ENCODE results near the gene ALDH3B1.

The ALDH3B1 gene

GRCh38 chr11:68050371-68050841, 40.3 kb downstream of the ALDH3B1 start:
- no peaks in the 10 kb centered on the region for H3K79me2 ChIP-seq (ENCODE audit: insufficient read depth, low read length)
- H3K36me3 ChIP-seq (ENCODE audit: insufficient read depth, low read length): no peaks in the 10 kb centered on the region
- H3K9me3 ChIP-seq (ENCODE audit: insufficient read depth, low read depth, low read length): no peaks in the 10 kb centered on the region
- no peaks in the 10 kb centered on the region for H3F3A ChIP-seq (ENCODE audit: low read depth)
- no peaks in the 10 kb centered on the region for H4K20me1 ChIP-seq (ENCODE audit: insufficient read depth, low read length, poor library complexity, severe bottlenecking)
- H3K9me2 ChIP-seq (replicated peaks; ENCODE audit: low read depth, low read length): no peaks in the 10 kb centered on the region
- H2AFZ ChIP-seq (ENCODE audit: low read length): no peak overlapping the region
- H3K4me1 ChIP-seq (ENCODE audit: insufficient read depth, low read length, poor library complexity, severe bottlenecking): no peaks in the 10 kb centered on the region
- H3K4me3 ChIP-seq (ENCODE audit: low read length, poor library complexity, severe bottlenecking): no peak overlapping the region
- no peak overlapping the region for H3K4me2 ChIP-seq (ENCODE audit: low read depth, low read length, poor library complexity, severe bottlenecking)
- H3K9ac ChIP-seq (ENCODE audit: low read depth, low read length, poor library complexity, severe bottlenecking): no peak overlapping the region
- TF ChIP-seq, protein P1, sequence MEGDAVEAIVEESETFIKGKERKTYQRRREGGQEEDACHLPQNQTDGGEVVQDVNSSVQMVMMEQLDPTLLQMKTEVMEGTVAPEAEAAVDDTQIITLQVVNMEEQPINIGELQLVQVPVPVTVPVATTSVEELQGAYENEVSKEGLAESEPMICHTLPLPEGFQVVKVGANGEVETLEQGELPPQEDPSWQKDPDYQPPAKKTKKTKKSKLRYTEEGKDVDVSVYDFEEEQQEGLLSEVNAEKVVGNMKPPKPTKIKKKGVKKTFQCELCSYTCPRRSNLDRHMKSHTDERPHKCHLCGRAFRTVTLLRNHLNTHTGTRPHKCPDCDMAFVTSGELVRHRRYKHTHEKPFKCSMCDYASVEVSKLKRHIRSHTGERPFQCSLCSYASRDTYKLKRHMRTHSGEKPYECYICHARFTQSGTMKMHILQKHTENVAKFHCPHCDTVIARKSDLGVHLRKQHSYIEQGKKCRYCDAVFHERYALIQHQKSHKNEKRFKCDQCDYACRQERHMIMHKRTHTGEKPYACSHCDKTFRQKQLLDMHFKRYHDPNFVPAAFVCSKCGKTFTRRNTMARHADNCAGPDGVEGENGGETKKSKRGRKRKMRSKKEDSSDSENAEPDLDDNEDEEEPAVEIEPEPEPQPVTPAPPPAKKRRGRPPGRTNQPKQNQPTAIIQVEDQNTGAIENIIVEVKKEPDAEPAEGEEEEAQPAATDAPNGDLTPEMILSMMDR (conservative IDR thresholded peaks at IDR 0.05; ENCODE audit: low read length): no peak
- no peak for TF ChIP-seq EZH2phosphoT487 (IDR thresholded peaks at IDR 0.05; ENCODE audit: borderline replicate concordance)
- no peaks in the 10 kb centered on the region for H3K27me3 ChIP-seq (ENCODE audit: insufficient read depth, low read length, poor library complexity, severe bottlenecking)

DNA sequence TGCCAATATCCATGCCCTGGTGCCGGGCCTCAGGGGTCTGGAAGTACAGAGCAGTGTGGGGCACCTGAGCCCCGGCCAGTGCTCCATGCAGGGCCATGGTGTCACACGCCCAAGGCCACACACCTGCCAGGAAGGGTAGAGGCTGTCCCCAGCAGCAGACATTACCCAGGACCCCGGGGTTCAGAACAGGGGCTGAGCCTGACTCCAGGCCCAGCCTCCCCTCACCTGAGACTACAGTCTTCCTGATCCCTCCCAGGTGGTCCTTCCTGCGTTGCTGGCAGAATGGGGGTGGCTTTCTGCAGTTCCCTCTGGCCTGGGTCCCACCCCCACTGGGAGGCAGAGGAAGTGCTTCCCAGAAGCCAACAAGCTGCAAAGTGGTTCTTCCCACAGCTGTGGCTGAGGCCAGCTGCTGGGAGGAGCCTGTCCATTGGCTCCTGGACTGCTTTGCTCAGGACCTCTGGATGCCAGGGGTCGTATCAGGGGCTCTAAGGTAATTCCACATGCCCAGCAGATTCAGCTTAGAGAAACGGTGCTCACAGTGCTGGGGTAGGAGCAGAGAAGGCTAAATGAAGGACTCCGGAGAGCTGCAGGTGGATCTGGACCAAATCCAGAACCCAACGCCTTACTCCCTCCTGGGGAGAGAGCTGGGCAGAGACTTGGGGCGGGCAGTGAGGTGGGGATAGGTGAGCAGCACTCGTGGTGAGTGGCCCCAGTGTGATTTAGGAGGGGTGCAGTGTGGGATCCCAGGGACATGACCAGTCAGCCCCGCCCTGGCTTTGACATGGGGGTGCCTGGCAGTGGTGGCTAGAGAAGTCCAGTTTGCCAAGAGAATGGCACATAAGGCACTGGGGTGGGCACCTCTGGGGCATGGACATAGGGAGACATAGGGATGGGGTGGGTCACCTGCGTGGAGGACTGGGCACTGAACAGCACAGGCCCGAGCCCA, 41.3 kb downstream of the ALDH3B1 start:
- H3K36me3 ChIP-seq (ENCODE audit: insufficient read depth, low read length): no peaks in the 10 kb centered on the region

GRCh38 chr11:68052137-68052873, 42.2 kb downstream of the ALDH3B1 start:
- Histone ChIP-seq H4K20me1 (ENCODE audit: insufficient read depth, low read length, poor library complexity, severe bottlenecking) (no peaks in the 10 kb centered on the region), H3K9me3 (ENCODE audit: insufficient read depth, low read depth, low read length) (no peaks in the 10 kb centered on the region), H3K4me2 (ENCODE audit: low read depth, low read length, poor library complexity, severe bottlenecking) (no peak overlapping the region), H3K9me2 (replicated peaks; ENCODE audit: low read depth, low read length) (no peaks in the 10 kb centered on the region), H3K4me1 (ENCODE audit: insufficient read depth, low read length, poor library complexity, severe bottlenecking) (no peaks in the 10 kb centered on the region), H3K27me3 (ENCODE audit: insufficient read depth, low read length, poor library complexity, severe bottlenecking) (no peaks in the 10 kb centered on the region), H3K36me3 (ENCODE audit: insufficient read depth, low read length) (no peaks in the 10 kb centered on the region), H3K4me3 (ENCODE audit: low read length, poor library complexity, severe bottlenecking) (no peak overlapping the region), H3K79me2 (ENCODE audit: insufficient read depth, low read length) (no peaks in the 10 kb centered on the region), H3K9ac (ENCODE audit: low read depth, low read length, poor library complexity, severe bottlenecking) (no peak overlapping the region), H2AFZ (ENCODE audit: low read length) (no peak overlapping the region), H3F3A (ENCODE audit: low read depth) (no peaks in the 10 kb centered on the region)
- TF ChIP-seq, protein P1 (conservative IDR thresholded peaks at IDR 0.05; ENCODE audit: low read length): no peak
- no peak for TF ChIP-seq EZH2phosphoT487 (IDR thresholded peaks at IDR 0.05; ENCODE audit: borderline replicate concordance)

More for the DNA sequence above, 41.3 kb downstream of the ALDH3B1 start:
- H3K9me3 ChIP-seq (ENCODE audit: insufficient read depth, low read depth, low read length): no peaks in the 10 kb centered on the region
- H3K79me2 ChIP-seq (ENCODE audit: insufficient read depth, low read length): no peaks in the 10 kb centered on the region
- H2AFZ ChIP-seq (ENCODE audit: low read length): no peak overlapping the region
- TF ChIP-seq, protein P1 (conservative IDR thresholded peaks at IDR 0.05; ENCODE audit: low read length): no peak
- H4K20me1 ChIP-seq (ENCODE audit: insufficient read depth, low read length, poor library complexity, severe bottlenecking): no peaks in the 10 kb centered on the region
- no peaks in the 10 kb centered on the region for H3K4me1 ChIP-seq (ENCODE audit: insufficient read depth, low read length, poor library complexity, severe bottlenecking)
- no peak overlapping the region for H3K4me3 ChIP-seq (ENCODE audit: low read length, poor library complexity, severe bottlenecking)
- H3K4me2 ChIP-seq (ENCODE audit: low read depth, low read length, poor library complexity, severe bottlenecking): no peak overlapping the region
- no peak overlapping the region for H3K9ac ChIP-seq (ENCODE audit: low read depth, low read length, poor library complexity, severe bottlenecking)
- H3K9me2 ChIP-seq (replicated peaks; ENCODE audit: low read depth, low read length): no peaks in the 10 kb centered on the region
- no peaks in the 10 kb centered on the region for H3F3A ChIP-seq (ENCODE audit: low read depth)
- no peaks in the 10 kb centered on the region for H3K27me3 ChIP-seq (ENCODE audit: insufficient read depth, low read length, poor library complexity, severe bottlenecking)
